Thoracic aorta (tissue), 2 donors: ENCODE results near the gene PSMD5. TPM values are rescaled to one million over a fixed set of nuclear protein-coding genes. Genes with fewer than 3 reads are reported as not detected.

Experiments
- ATAC-seq: fragments of 150-250 bp; one replicate; pipeline ENCODE4 v1.8.0; 2017; ENCODE audit warnings: low read depth; ENCODE audit not compliant: insufficient number of reproducible peaks, low FRiP score
- DNase-seq: peaks from one replicate; pipeline ENCODE4 v3.0.0-alpha.2; 2020; ENCODE audit warnings: low spot score
- H3K27ac ChIP-seq, 2 donors: fragments of 200-600 bp; sonication (generic); 1 replicate in 1 of 2; 2 replicates in 1 of 2; pipeline ENCODE4 v1.5.1; 2016; ENCODE audit warnings: mild to moderate bottlenecking in 2 of 2, moderate library complexity in 2 of 2
- H3K27me3 ChIP-seq: fragments of 200-600 bp; sonication (generic); replicated peaks from 2 replicates; pipeline ENCODE4 v1.6.0; 2016; ENCODE audit warnings: mild to moderate bottlenecking; ENCODE audit not compliant: insufficient read depth
- H3K36me3 ChIP-seq: fragments of 200-600 bp; sonication (generic); one replicate; pipeline ENCODE4 v1.5.1; 2016
- H3K4me1 ChIP-seq, 2 donors: fragments of 200-600 bp; sonication (generic); 1 replicate in 1 of 2; 2 replicates in 1 of 2; pipeline versions ENCODE4 v1.5.1 to v1.6.0; 2016; ENCODE audit warnings: low read depth in 2 of 2, mild to moderate bottlenecking in 1 of 2; ENCODE audit not compliant: control insufficient read depth in 1 of 2
- H3K4me3 ChIP-seq: fragments of 200-600 bp; sonication (generic); 2 replicates; pipeline ENCODE4 v1.5.1; 2016; ENCODE audit warnings: mild to moderate bottlenecking
- H3K9me3 ChIP-seq: fragments of 200-600 bp; sonication (generic); 2 replicates; pipeline ENCODE4 v1.5.1; 2016
- CTCF ChIP-seq: fragments of 200-600 bp; sonication (generic); IDR thresholded peaks from one replicate; pipeline ENCODE4 v1.5.1; 2019; ENCODE audit warnings: antibody characterized with exemption
- total RNA-seq, 2 donors: library from RNA; depleted of rRNA; stranded (reverse); fragments of >200 nt; gene quantifications; one replicate each; pipeline versions ENCODE4 v1.1.0 to v1.2.3, GENCODE V29; 2016

Gene PSMD5
- total RNA-seq, 2 donors from 2014 or later, result 19.4 to 55.7 TPM

- Histone ChIP-seq H3K36me3 (peaks cover 13% of the 10 kb centered on the region), H3K4me1 (peaks cover 3 to 24% of the 10 kb centered on the region in 2 donors), H3K4me3 (peak overlapping the region; percentile 95), H3K27ac (peak overlapping the region; percentile 68 to 86), H3K27me3 (no peaks in the 10 kb centered on the region), H3K9me3 (no peaks in the 10 kb centered on the region)
- DNase-seq, result no peak
- no peak for TF ChIP-seq CTCF
- ATAC-seq, result no peak
Observed at GRCh38 chr9:120877276-120878034, 34.7 kb upstream of the PSMD5 start.

- Histone ChIP-seq H3K9me3 (no peaks in the 10 kb centered on the region), H3K4me3 (peak within 1 kb of the TSS; percentile 95), H3K27me3 (no peaks in the 10 kb centered on the region), H3K36me3 (peaks cover 17% of the 10 kb centered on the region), H3K27ac (peak within 1 kb of the TSS; percentile 99 to 100), H3K4me1 (peaks cover 3 to 24% of the 10 kb centered on the region in 2 donors)
- DNase-seq, result no peak
- no peak for TF ChIP-seq CTCF
- no peak for ATAC-seq
Observed at GRCh38 chr9:120876842-120877240, 34.1 kb upstream of the PSMD5 start, which contains the start of gene PHF19. Gene PHF19 (minus strand): TSS chr9:120877188. CDS start chr9:120874741, 2,447 bp downstream.

GRCh38 chr9:120875954-120876841 lies 33.5 kb upstream of the PSMD5 start:
- Histone ChIP-seq H3K36me3 (peaks cover 17% of the 10 kb centered on the region), H3K9me3 (no peaks in the 10 kb centered on the region), H3K27ac (peak overlapping the region; percentile 99 to 100), H3K4me1 (peaks cover 3 to 24% of the 10 kb centered on the region in 2 donors), H3K27me3 (no peaks in the 10 kb centered on the region), H3K4me3 (peak overlapping the region; percentile 95)
- ATAC-seq (peak; percentile 49), DNase-seq (peak; percentile 70)
- TF ChIP-seq CTCF, result no peak

GRCh38 chr9:120875643-120875953 lies 32.9 kb upstream of the PSMD5 start:
- Histone ChIP-seq H3K9me3 (no peaks in the 10 kb centered on the region), H3K27ac (peak overlapping the region; percentile 99 to 100), H3K36me3 (peaks cover 17% of the 10 kb centered on the region), H3K4me1 (peaks cover 3 to 24% of the 10 kb centered on the region in 2 donors), H3K27me3 (no peaks in the 10 kb centered on the region), H3K4me3 (peak overlapping the region; percentile 95)
- ATAC-seq (no peak), DNase-seq (no peak)
- no peak for TF ChIP-seq CTCF

- Histone ChIP-seq H3K4me3 (peak overlapping the region; percentile 95), H3K9me3 (no peaks in the 10 kb centered on the region), H3K4me1 (peaks cover 3 to 27% of the 10 kb centered on the region in 2 donors), H3K36me3 (peaks cover 17% of the 10 kb centered on the region), H3K27ac (peak overlapping the region; percentile 99 to 100), H3K27me3 (no peaks in the 10 kb centered on the region)
- no peak for ATAC-seq
- no peak for TF ChIP-seq CTCF
- no peak for DNase-seq
Observed at GRCh38 chr9:120875195-120875565, 32.5 kb upstream of the PSMD5 start.
